GM11168 (cell line): Measurements from ENCODE around the gene TOMM70.
"Not testable (repeated sequence)": the region's sequence is repeated elsewhere in the genome, so short reads cannot be mapped to it uniquely, and the experiment has no call there.

Source experiments
- in situ Hi-C: fragments of 300-500 bp; cut with MboI; formaldehyde crosslinking; loops from one replicate; pipeline ENCODE4 v1.12.0; 2022; ENCODE audit warnings: low sequenced_read_pairs; ENCODE audit not compliant: unreplicated experiment

The TOMM70 gene

GRCh38 chr3:100370756-100371155, 30.1 kb downstream of the TOMM70 start:
- in situ Hi-C loops, result no loop called here

- in situ Hi-C loops, result no loop called here
Measured at GRCh38 chr3:100368441-100368840, 32.4 kb downstream of the TOMM70 start.

GRCh38 chr3:100366424-100366823, 34.5 kb downstream of the TOMM70 start:
- in situ Hi-C loops, result no loop called here

- in situ Hi-C loops, result no loop called here
Measured at GRCh38 chr3:100364421-100364820, 36.5 kb downstream of the TOMM70 start.

- in situ Hi-C loops, result no loop called here
Measured at GRCh38 chr3:100361897-100362296, 39.0 kb downstream of the TOMM70 start.

- in situ Hi-C loops, result no loop called here
Measured at GRCh38 chr3:100360757-100361496, 40.0 kb downstream of the TOMM70 start.

GRCh38 chr3:100359035-100359434, 41.9 kb downstream of the TOMM70 start:
- in situ Hi-C loops, result no loop called here

- in situ Hi-C loops, result no loop called here
Measured at GRCh38 chr3:100358413-100358812, 42.5 kb downstream of the TOMM70 start.

GRCh38 chr3:100354850-100355249, 46.0 kb downstream of the TOMM70 start:
- in situ Hi-C loops, result no loop called here

- in situ Hi-C loops, result no loop called here
Measured at GRCh38 chr3:100352296-100353231, 48.3 kb downstream of the TOMM70 start.

GRCh38 chr3:100351770-100352169, 49.1 kb downstream of the TOMM70 start:
- in situ Hi-C loops, result not testable (repeated sequence)

GRCh38 chr3:100348727-100349126, 52.2 kb downstream of the TOMM70 start:
- in situ Hi-C loops, result no loop called here

GRCh38 chr3:100340527-100340926, 60.4 kb downstream of the TOMM70 start:
- in situ Hi-C loops, result no loop called here

- in situ Hi-C loops, result no loop called here
Measured at GRCh38 chr3:100339786-100340185, 61.1 kb downstream of the TOMM70 start.

- in situ Hi-C loops, result no loop called here
Measured at GRCh38 chr3:100338911-100339310, 62.0 kb downstream of the TOMM70 start.

GRCh38 chr3:100336229-100336628, 64.7 kb downstream of the TOMM70 start:
- in situ Hi-C loops, result not testable (repeated sequence)

- in situ Hi-C loops, result no loop called here
Measured at GRCh38 chr3:100335434-100335833, 65.5 kb downstream of the TOMM70 start.

- in situ Hi-C loops, result no loop called here
Measured at GRCh38 chr3:100334488-100335351, 66.2 kb downstream of the TOMM70 start, which contains the start of gene NIT2. Gene NIT2 (plus strand): TSS chr3:100334757. CDS start chr3:100334792, 35 bp downstream.

- in situ Hi-C loops, result no loop called here
Measured at GRCh38 chr3:100333970-100334487, 66.9 kb downstream of the TOMM70 start.

- in situ Hi-C loops, result no loop called here
Measured at GRCh38 chr3:100333051-100333450, 67.8 kb downstream of the TOMM70 start.
